OCI-LY1 (cell line): ENCODE measurements around the gene VLDLR.

Experiments
- H2AFZ ChIP-seq: fragments of 200-600 bp; sonication (generic), shearing (Covaris generic); 2 replicates; pipeline ENCODE4 v1.6.0; 2014; ENCODE audit warnings: antibody characterized with exemption, mild to moderate bottlenecking, low read length
- H3F3A ChIP-seq: fragments of 200-600 bp; sonication (generic), shearing (Covaris generic); 2 replicates; pipeline ENCODE4 v1.6.0; 2014; ENCODE audit warnings: mild to moderate bottlenecking, antibody characterized with exemption, low read length, moderate library complexity; ENCODE audit not compliant: insufficient read depth
- H3K27ac ChIP-seq: fragments of 200-600 bp; sonication (generic); 2 replicates; pipeline ENCODE4 v1.5.1; 2014; ENCODE audit warnings: low read length, mixed run types, mild to moderate bottlenecking, low read depth; ENCODE audit not compliant: poor library complexity, severe bottlenecking
- H3K27me3 ChIP-seq: fragments of 200-600 bp; sonication (generic); 2 replicates; pipeline ENCODE4 v1.6.0; 2014; ENCODE audit warnings: antibody characterized with exemption, mild to moderate bottlenecking, low read length, moderate library complexity; ENCODE audit not compliant: insufficient read depth
- H3K36me3 ChIP-seq: fragments of 200-600 bp; sonication (generic); 2 replicates; pipeline ENCODE4 v1.6.1; 2014; ENCODE audit warnings: mild to moderate bottlenecking, antibody characterized with exemption, low read length, moderate library complexity, mixed read lengths; ENCODE audit not compliant: insufficient read depth
- H3K4me1 ChIP-seq: fragments of 200-600 bp; sonication (generic); 2 replicates; pipeline ENCODE4 v1.5.1; 2014; ENCODE audit warnings: mild to moderate bottlenecking, low read length, moderate library complexity; ENCODE audit not compliant: insufficient read depth, severe bottlenecking
- H3K4me2 ChIP-seq: fragments of 200-600 bp; sonication (generic), shearing (Covaris generic); 2 replicates; pipeline ENCODE4 v1.6.1; 2014; ENCODE audit warnings: low read length
- H3K4me3 ChIP-seq: fragments of 200-600 bp; sonication (generic); 2 replicates; pipeline ENCODE4 v1.5.1; 2014; ENCODE audit warnings: low read length, low read depth, mild to moderate bottlenecking, mixed read lengths; ENCODE audit not compliant: poor library complexity, severe bottlenecking
- H3K79me2 ChIP-seq: fragments of 200-600 bp; shearing (Covaris generic); 2 replicates; pipeline ENCODE4 v1.6.1; 2016; ENCODE audit warnings: mixed run types, low read length, mixed read lengths; ENCODE audit not compliant: insufficient read depth
- H3K9ac ChIP-seq: fragments of 200-600 bp; sonication (generic), shearing (Covaris generic); 2 replicates; pipeline ENCODE4 v1.6.1; 2014; ENCODE audit warnings: mild to moderate bottlenecking, low read length, mixed read lengths
- H3K9me2 ChIP-seq: fragments of 200-600 bp; sonication (generic), shearing (Covaris generic); 2 replicates; pipeline ENCODE4 v1.6.1; 2014; ENCODE audit warnings: low read depth, mild to moderate bottlenecking, low read length, mixed read lengths
- H3K9me3 ChIP-seq: fragments of 200-600 bp; shearing (Covaris generic); 2 replicates; pipeline ENCODE4 v1.6.1; 2014; ENCODE audit warnings: low read length, mixed read lengths
- H4K20me1 ChIP-seq: fragments of 200-600 bp; sonication (generic), shearing (Covaris generic); 2 replicates; pipeline ENCODE4 v1.6.0; 2016; ENCODE audit warnings: mild to moderate bottlenecking, low read length; ENCODE audit not compliant: insufficient read depth
- CTCF ChIP-seq: fragments of 200-600 bp; sonication (generic), shearing (Covaris generic); IDR thresholded peaks from 2 replicates; pipeline ENCODE4 v1.5.1; 2017; ENCODE audit warnings: mild to moderate bottlenecking, antibody characterized with exemption, low read length, moderate library complexity, mixed read lengths
- EZH2 ChIP-seq: fragments of 200-600 bp; sonication (generic), shearing (Covaris generic); IDR thresholded peaks from 2 replicates; pipeline ENCODE4 v1.8.0; 2017; ENCODE audit warnings: borderline replicate concordance, mixed run types, mild to moderate bottlenecking, antibody characterized with exemption, low read length, moderate library complexity, mixed read lengths

The VLDLR gene

GRCh38 chr9:2601785-2602378, 19.7 kb upstream of the VLDLR start:
- no peaks in the 10 kb centered on the region for H3F3A ChIP-seq
- H3K36me3 ChIP-seq: no peaks in the 10 kb centered on the region
- no peaks in the 10 kb centered on the region for H3K4me1 ChIP-seq
- no peak overlapping the region for H3K27ac ChIP-seq
- H3K79me2 ChIP-seq: no peaks in the 10 kb centered on the region
- no peak overlapping the region for H3K4me2 ChIP-seq
- no peaks in the 10 kb centered on the region for H3K9me2 ChIP-seq
- TF ChIP-seq CTCF (no peak), EZH2 (no peak)
- H3K9me3 ChIP-seq: no peaks in the 10 kb centered on the region
- no peaks in the 10 kb centered on the region for H4K20me1 ChIP-seq
- no peaks in the 10 kb centered on the region; the same call in 1 of the 2 replicates for H3K27me3 ChIP-seq
- H3K9ac ChIP-seq: no peak overlapping the region
- H3K4me3 ChIP-seq: no peak overlapping the region
- H2AFZ ChIP-seq: no peak overlapping the region

GRCh38 chr9:2602704-2603116, 18.9 kb upstream of the VLDLR start:
- no peak overlapping the region for H2AFZ ChIP-seq
- H3K9me2 ChIP-seq: no peaks in the 10 kb centered on the region
- H3K9ac ChIP-seq: no peak overlapping the region
- H3F3A ChIP-seq: no peaks in the 10 kb centered on the region
- H3K9me3 ChIP-seq: no peaks in the 10 kb centered on the region
- no peaks in the 10 kb centered on the region for H3K79me2 ChIP-seq
- no peak for TF ChIP-seq EZH2
- no peak for TF ChIP-seq CTCF
- H3K36me3 ChIP-seq: no peaks in the 10 kb centered on the region
- no peak overlapping the region for H3K27ac ChIP-seq
- no peak overlapping the region for H3K4me2 ChIP-seq
- H4K20me1 ChIP-seq: no peaks in the 10 kb centered on the region
- no peak overlapping the region for H3K4me3 ChIP-seq
- H3K4me1 ChIP-seq: no peaks in the 10 kb centered on the region
- no peaks in the 10 kb centered on the region; the same call in 1 of the 2 replicates for H3K27me3 ChIP-seq

- no peak overlapping the region for H2AFZ ChIP-seq
- H3K4me3 ChIP-seq: no peak overlapping the region
- no peaks in the 10 kb centered on the region for H3K9me3 ChIP-seq
- TF ChIP-seq CTCF (no peak), EZH2 (no peak)
- no peaks in the 10 kb centered on the region; the same call in 1 of the 2 replicates for H3K27me3 ChIP-seq
- H3K9ac ChIP-seq: no peak overlapping the region
- no peak overlapping the region for H3K27ac ChIP-seq
- no peaks in the 10 kb centered on the region for H4K20me1 ChIP-seq
- H3K79me2 ChIP-seq: no peaks in the 10 kb centered on the region
- no peak overlapping the region for H3K4me2 ChIP-seq
- no peaks in the 10 kb centered on the region for H3K4me1 ChIP-seq
- no peaks in the 10 kb centered on the region for H3K36me3 ChIP-seq
- H3K9me2 ChIP-seq: no peaks in the 10 kb centered on the region
- no peaks in the 10 kb centered on the region for H3F3A ChIP-seq
These were observed 18.0 kb upstream of the VLDLR start for GRCh38 chr9:2603621-2604020.
